ENCODE data around the gene POLD4.

The POLD4 gene

DNA sequence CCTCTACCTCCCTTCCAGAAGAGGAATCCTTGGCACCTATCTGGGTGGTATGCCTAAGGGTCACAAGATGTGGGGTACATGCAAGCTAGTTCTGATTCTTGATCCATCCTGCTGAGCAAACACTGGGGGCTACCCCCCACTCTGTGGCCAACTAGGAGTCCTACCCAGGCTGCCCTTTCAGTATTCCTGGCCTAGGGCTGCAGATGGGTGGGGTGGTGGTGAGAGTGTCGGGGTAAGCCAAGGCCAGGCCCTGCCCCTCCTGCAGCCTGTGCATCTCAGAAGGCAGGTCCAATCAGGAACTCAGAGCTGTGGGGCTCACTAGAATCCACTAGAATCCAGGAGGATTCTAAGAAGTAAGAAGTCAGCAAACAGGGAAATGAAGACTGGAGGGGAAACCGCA is 39.1 kb downstream of the POLD4 start:
- no peak for DNase-seq

DNA sequence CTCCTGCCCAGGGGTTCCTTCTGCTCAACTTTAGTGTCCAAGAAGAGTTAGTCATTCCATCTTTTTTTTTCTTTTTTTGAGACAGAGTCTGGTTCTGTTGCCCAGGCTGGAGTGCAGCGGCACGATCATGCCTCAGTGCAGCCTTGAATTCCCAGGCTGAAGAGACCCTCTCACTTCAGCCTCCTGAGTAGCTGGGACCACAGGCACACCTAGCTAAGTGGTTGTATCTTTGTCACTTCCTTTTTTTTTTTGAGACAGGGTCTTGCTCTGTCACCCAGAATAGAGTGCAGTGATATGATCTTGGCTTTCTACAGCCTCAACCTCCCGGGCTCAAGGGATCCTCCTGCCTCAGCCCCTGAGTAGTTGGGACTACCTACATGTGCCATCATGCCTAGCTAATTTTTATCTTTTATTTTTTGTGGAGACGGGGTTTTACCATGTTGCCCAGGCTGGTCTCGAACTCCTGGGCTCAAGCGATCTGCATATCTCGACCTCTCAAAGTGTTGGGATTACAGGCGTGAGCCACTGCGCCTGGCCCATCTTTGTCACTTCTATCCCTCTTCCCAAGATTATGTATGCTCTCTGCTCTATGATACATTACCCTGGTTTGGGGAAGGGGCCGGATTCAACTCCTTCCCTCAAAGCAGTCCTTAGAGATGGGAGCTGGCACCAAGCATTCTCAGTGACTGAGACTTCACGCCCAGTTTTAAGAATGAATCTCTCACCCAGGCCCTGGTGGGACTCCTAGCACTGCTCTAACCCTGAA is 40.0 kb downstream of the POLD4 start:
- DNase-seq, result no peak

DNA sequence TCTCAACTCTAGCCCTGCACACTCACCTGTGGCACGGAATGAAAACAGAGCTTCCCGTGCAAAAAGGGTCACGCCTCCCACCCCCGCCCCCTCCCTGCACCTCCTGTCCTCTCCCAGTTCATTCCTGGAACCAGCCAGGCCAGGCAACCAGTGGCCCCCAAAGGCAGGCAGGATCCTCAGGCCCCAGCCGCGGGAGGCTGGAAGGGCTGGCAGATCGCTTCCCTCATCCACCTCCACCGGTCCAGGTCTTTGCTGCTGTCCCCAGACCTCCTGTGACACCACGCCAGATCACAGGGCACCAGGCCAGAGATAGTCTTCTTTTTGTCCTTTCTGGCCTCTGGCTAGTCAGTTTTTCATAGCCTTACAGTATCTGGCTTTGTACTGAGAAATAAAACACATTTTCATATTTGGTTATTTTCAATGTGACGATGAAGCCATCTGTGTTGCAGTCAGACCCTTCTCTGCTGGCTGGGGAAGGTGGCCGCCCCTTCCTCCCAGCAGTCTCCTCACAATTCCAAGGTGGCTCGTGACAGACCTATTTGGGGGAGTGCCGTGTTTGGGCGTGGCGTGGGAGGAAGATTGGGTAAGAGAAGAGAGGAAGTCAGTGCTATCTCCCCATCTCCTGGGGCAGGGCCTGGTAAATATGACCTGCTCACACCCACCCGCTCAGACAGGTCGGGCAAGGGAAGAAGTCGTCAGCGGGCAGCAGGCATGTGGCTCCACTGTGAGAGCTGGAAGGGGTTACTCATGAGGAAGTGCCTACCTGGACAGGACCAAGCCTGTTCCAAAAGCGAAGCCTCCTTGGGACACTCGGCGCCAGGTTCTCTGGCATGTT is 40.9 kb downstream of the POLD4 start:
- DNase-seq, result no peak

- DNase-seq, result no peak
Observed at GRCh38 chr11:67311556-67312082, 41.7 kb downstream of the POLD4 start.

GRCh38 chr11:67311051-67311555 is 42.2 kb downstream of the POLD4 start:
- DNase-seq, result no peak

- no peak for DNase-seq
Observed at GRCh38 chr11:67310246-67311050, 42.9 kb downstream of the POLD4 start.

- no peak for DNase-seq
Observed at GRCh38 chr11:67309661-67310061, 43.7 kb downstream of the POLD4 start.

DNA sequence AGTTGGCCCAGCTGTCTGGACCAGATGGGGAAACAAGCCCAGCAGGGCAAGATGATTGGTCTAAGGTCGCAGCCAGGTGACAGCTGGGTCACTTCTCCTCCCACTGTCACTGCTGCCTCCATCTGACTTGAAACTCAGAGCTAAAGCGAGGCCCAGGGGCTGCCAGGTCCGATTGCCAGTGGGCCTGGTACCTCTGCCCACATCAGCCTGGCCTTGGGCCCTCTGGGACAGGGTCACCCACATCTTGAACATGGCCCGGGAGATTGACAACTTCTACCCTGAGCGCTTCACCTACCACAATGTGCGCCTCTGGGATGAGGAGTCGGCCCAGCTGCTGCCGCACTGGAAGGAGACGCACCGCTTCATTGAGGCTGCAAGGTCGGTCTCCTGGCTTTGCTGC is 44.2 kb downstream of the POLD4 start:
- no peak for DNase-seq

DNA sequence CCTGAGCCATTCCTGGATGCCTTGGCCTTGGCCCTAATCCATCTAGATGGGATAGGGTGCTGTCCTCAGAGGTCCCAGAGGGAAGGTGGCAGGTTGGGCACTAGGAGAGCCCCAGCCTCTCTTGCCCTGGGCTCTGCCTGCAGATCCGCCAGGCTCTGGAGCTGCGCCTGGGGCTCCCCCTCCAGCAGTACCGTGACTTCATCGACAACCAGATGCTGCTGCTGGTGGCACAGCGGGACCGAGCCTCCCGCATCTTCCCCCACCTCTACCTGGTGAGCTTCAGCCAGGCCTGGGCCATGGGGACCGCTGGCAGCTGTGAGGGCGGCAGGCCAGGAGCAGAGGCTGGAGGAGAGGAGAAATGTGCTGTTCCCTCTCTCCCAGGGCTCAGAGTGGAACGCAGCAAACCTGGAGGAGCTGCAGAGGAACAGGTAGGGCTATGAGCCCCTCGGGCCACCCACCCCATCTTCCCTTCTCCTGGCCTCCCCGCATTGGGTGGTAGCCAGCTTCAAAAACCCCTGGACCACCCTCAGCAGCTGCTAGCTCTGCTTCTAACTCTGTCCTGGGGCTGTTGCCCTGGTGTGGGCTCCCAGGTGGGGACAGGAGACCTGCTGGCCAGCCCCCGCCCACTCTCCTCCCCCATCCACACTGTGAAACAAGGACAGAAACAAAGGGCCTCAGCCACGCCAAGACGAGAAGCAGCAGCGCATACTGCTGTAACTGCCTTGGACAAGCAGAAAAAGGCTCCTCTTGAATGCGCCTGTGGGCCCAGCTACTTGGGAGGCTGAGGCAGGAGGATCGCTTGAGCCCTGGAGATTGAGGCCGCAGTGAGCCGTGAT is 45.1 kb downstream of the POLD4 start:
- no peak for DNase-seq

DNA sequence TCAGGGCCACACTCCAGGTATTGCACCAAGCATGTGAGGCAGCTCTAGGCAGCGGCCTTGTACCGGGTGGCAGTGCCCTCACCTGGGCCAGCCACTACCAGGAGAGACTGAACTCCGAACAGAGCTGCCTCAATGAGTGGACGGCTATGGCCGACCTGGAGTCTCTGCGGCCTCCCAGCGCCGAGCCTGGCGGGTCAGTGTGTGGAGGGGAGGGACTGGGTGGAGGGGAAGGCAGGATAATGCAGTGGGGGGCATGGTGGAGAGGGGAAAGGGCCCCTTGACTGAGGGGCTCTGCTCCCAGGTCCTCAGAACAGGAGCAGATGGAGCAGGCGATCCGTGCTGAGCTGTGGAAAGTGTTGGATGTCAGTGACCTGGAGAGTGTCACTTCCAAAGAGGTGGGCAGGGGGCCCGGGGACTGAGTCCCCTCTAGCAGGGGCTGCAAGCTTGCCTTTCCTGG is 45.8 kb downstream of the POLD4 start:
- no peak for DNase-seq

- no peak for DNase-seq
Observed at GRCh38 chr11:67306769-67307544, 46.4 kb downstream of the POLD4 start.

- no peak for DNase-seq
Observed at GRCh38 chr11:67304511-67305113, 48.7 kb downstream of the POLD4 start.

- DNase-seq, result no peak
Observed at GRCh38 chr11:67303835-67304411, 49.4 kb downstream of the POLD4 start.

GRCh38 chr11:67303132-67303834 is 50.1 kb downstream of the POLD4 start, which contains the start of gene SSH3:
SSH3 (plus strand) TSS chr11:67303530; CDS start chr11:67303626, 96 bp downstream.
- peak; percentile 60 for DNase-seq

GRCh38 chr11:67302571-67303131 is 50.7 kb downstream of the POLD4 start:
- DNase-seq, result peak; percentile 37

- DNase-seq, result peak; percentile 72
Observed at GRCh38 chr11:67301951-67302516, 51.3 kb downstream of the POLD4 start.

DNA sequence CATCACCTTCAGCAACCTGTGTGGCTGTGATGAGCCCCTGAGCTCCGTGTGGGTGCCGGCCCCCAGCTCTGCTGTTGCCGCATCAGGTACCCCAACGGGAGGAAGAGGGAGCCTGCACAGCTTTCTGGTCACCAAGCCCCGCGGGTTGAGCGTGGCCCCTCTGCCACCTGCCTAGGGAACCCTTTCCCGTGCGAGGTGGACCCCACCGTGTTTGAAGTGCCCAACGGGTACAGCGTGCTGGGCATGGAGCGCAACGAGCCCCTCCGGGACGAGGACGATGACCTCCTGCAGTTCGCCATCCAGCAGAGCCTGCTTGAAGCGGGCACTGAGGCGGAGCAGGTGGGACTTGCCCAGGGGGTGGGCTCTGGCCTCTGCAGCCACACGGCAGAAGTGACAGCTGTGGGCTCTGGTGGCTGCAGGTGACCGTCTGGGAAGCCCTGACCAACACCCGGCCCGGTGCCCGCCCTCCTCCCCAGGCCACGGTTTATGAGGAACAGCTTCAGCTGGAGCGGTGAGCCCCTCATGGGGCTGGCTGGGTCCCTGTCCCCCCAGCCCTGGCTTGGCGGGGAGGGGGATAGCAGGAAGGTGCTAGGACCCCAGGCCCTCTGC is 51.9 kb downstream of the POLD4 start:
- no peak for DNase-seq

All from NCI-H526 treated with DMSO at 0.1 percent for 48 hours (cell line).